D721Med (cell line): ENCODE data around the gene RERG.

Experiments
- DNase-seq: peaks from one replicate; pipeline ENCODE4 v3.0.0; 2011; ENCODE audit warnings: low spot score; ENCODE audit not compliant: insufficient read length
- FAIRE-seq: peaks from 2 replicates; lab custom pipeline; 2011; peaks lifted over from hg19 to GRCh38; lab: Jason Lieb, UNC
- TF ChIP-seq, protein P1 (sequence below): IDR thresholded peaks from 2 replicates; pipeline ENCODE4 v1.5.1; 2012; ENCODE audit warnings: mild to moderate bottlenecking, control low read depth; ENCODE audit not compliant: insufficient read depth; ENCODE audit errors: missing control alignments

Gene RERG

DNA sequence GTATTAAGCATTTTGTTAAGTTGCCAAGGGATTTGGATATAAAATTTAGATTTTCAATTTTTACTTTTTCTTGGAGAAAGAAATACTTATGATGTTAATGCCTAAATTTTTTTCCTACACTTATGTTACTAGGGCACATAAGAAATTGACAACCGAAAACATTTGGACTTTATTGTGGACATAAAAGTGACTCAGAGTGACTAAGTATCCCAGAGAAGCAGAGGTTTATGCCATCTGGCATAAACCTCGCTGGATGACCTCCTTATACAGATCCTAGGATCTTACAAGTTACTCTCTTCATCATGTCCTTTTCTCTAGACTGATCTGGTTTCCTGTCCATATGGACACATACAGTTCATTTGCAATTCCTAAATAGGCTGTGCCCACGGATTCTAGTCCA, 89.8 kb downstream of the RERG start:
- FAIRE-seq (no peak), DNase-seq (no peak)
- TF ChIP-seq, protein P1, sequence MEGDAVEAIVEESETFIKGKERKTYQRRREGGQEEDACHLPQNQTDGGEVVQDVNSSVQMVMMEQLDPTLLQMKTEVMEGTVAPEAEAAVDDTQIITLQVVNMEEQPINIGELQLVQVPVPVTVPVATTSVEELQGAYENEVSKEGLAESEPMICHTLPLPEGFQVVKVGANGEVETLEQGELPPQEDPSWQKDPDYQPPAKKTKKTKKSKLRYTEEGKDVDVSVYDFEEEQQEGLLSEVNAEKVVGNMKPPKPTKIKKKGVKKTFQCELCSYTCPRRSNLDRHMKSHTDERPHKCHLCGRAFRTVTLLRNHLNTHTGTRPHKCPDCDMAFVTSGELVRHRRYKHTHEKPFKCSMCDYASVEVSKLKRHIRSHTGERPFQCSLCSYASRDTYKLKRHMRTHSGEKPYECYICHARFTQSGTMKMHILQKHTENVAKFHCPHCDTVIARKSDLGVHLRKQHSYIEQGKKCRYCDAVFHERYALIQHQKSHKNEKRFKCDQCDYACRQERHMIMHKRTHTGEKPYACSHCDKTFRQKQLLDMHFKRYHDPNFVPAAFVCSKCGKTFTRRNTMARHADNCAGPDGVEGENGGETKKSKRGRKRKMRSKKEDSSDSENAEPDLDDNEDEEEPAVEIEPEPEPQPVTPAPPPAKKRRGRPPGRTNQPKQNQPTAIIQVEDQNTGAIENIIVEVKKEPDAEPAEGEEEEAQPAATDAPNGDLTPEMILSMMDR, result no peak

DNA sequence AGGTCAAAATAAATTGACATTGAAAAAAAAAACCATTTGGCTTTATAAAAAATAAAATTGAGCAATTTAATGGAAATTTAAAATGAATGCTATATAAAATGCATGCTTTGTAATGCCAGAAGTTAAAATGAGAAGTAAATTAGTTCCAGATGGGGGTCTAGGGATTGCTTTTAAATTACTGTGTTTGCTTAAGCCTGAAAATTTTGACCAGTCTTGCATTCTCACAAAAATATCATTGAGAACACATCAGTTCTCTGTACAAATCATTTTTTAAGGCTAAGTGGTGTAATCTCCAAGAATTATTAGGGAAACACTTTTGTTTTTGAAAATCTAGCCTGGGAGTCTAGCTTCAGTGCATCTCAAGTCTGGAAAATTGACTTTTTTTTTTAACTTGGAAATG, 90.7 kb downstream of the RERG start:
- DNase-seq, result no peak
- TF ChIP-seq, protein P1, result no peak
- FAIRE-seq, result no peak

DNA sequence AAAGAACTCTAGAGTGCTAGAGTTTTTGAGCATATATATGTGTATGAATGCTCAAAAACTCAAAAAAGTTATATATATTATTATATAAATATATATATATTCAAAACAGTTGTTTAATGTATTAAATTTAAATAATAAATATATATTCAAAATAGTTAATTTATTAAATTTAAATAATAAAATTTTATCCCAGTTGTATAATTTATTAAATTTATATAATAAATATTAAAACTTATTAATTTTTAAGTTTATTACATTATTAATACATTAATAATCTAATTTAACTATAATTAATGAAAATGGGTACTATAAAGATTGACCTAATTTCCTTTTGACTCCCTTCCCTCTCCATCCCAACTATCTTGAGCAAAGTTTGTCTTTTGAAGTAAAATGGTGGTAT, 97.8 kb downstream of the RERG start:
- DNase-seq, result no peak
- FAIRE-seq, result no peak
- TF ChIP-seq, protein P1, result no peak

DNA sequence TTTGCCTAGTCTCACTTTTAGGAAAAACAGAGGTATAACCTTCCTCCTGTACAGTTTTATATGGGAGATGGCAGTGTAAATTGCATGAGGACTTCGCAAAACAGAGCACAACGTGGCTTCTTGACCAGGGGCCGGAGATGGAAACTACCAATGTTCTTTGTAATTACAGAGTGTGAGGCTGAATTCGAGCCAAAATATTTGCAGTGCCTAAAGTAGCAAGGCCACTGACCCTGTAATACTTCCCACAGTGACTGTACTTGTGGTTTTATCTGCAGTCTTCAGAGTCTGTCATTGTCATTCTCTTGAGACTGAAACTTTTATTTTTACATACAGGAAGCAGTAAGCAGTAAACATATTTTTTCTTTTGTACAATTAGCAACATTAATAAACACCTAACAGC, 98.9 kb downstream of the RERG start:
- DNase-seq (no peak), FAIRE-seq (no peak)
- TF ChIP-seq, protein P1, result no peak

DNA sequence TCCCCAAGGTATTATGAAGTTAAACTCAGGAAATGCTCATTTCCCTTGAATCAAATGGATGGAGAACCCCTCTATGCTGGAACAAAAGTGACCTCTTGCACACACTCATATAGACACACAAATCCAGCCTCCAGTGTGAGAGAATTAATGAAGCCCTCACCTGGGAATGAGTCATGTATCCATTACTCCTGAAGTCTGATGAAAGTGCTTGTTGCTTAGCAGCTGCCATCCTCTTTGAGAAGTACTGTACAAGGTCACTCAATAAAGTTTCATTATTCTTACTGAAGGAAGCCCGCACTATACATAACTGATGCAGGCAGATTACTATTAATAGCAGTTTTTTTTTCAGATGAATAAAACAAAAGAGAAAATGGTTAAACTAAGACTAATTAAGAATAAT, 102.3 kb downstream of the RERG start:
- TF ChIP-seq, protein P1, result no peak
- FAIRE-seq (no peak), DNase-seq (no peak)

DNA sequence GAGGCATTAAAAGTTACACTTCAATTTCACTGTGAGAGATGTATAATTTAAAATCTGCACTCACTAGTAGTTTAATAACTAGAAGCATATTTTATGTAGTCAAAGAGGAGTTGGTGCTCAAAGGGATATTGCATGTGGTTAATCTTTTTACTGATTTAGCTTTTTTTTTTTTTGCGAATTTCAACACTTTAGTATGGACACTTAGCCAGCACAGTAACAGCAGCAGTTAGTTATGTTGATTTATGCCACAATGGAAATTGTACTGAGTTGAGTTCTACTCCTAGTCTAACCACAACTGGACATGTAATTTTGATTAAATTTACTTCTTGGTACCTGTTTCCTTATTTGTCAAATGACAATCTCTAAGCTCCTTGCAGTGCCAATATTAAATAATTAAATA, 104.2 kb downstream of the RERG start:
- FAIRE-seq (no peak), DNase-seq (no peak)
- TF ChIP-seq, protein P1, result no peak

DNA sequence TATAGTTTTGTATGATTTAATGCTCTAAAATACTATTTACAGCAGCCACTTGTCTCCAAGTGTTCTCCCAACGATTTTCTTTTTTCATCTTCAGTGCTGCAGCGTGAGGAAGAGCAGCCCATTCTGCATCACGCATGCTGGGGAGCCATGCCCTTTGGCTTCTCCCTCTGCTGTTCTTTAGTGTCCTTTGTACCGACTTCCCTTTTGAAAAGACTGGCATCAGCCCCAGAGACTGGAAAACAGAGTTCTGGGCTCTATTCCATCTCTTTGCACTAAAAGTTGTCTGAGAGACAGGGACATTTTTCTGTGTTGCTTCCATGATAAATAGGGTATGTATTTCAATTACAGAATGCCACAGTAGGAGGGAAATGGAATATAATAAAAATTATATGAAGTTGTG, 105.1 kb downstream of the RERG start:
- TF ChIP-seq, protein P1, result no peak
- FAIRE-seq (no peak), DNase-seq (no peak)
